H1 (cell line): ENCODE measurements around the gene TAB3. TPM values are rescaled to one million over a fixed set of nuclear protein-coding genes. Genes with fewer than 3 reads are reported as not detected.

ENCODE experiments used
- CTCF ChIA-PET: fragments of 300-600 bp; sonication (Branson Sonifier 250); formaldehyde crosslinking; loops from one replicate; lab custom pipeline; 2021; ENCODE audit not compliant: partially characterized antibody; lab: Charles Lee
- POLR2A ChIA-PET: fragments of 300-600 bp; sonication (Branson Sonifier 250); formaldehyde crosslinking; loops from one replicate; lab custom pipeline; 2021; ENCODE audit warnings: inconsistent platforms; ENCODE audit not compliant: partially characterized antibody; lab: Charles Lee
- DNase-seq, 2 experiments: peaks; one replicate each; pipeline versions ENCODE4 v3.0.0 to v3.0.0-alpha.2; 2010 to 2022; ENCODE audit warnings: low spot score in 2 of 2, low read depth in 1 of 2, mixed read lengths in 1 of 2
- FAIRE-seq: peaks from 2 replicates; lab custom pipeline; 2011; peaks lifted over from hg19 to GRCh38; lab: Jason Lieb, UNC
- H2AFZ ChIP-seq: 2 replicates; pipeline ENCODE4 v1.8.1; 2012; ENCODE audit warnings: low read length, inconsistent platforms
- H2AK5ac ChIP-seq: 2 replicates; pipeline ENCODE4 v1.6.1; 2013; ENCODE audit warnings: low read depth, low read length
- H2BK120ac ChIP-seq: replicated peaks from 2 replicates; pipeline ENCODE3; 2013; ENCODE audit warnings: low read depth, low read length, inconsistent platforms
- H2BK12ac ChIP-seq: 2 replicates; pipeline ENCODE4 v1.6.1; 2013; ENCODE audit warnings: low read depth, low read length
- H2BK15ac ChIP-seq: 2 replicates; pipeline ENCODE4 v1.6.1; 2013; ENCODE audit warnings: low read length
- H2BK20ac ChIP-seq: 2 replicates; pipeline ENCODE4 v1.6.1; 2013; ENCODE audit warnings: low read length
- H2BK5ac ChIP-seq: 2 replicates; pipeline ENCODE4 v1.6.1; 2013; ENCODE audit warnings: low read depth, low read length
- H3K14ac ChIP-seq: 2 replicates; pipeline ENCODE4 v1.6.1; 2013; ENCODE audit warnings: inconsistent platforms; ENCODE audit not compliant: insufficient read length
- H3K18ac ChIP-seq: 2 replicates; pipeline ENCODE4 v1.6.1; 2013; ENCODE audit warnings: low read length; ENCODE audit errors: extremely low read depth
- H3K23ac ChIP-seq: 2 replicates; pipeline ENCODE4 v1.6.1; 2013; ENCODE audit warnings: inconsistent platforms; ENCODE audit not compliant: insufficient read length
- H3K23me2 ChIP-seq: 2 replicates; pipeline ENCODE4 v1.6.1; 2013; ENCODE audit warnings: low read depth, low read length
- H3K27ac ChIP-seq: 2 replicates; pipeline ENCODE4 v1.6.1; 2011; ENCODE audit warnings: low read depth, low read length, inconsistent platforms
- H3K27me3 ChIP-seq, 4 experiments: replicated peaks in 1 of 4; 1 replicate in 1 of 4; 2 replicates in 3 of 4; pipeline versions ENCODE4 v1.6.1 to v1.8.1; 2011 to 2013; ENCODE audit warnings: low read length in 3 of 4, mild to moderate bottlenecking in 3 of 4, inconsistent platforms in 2 of 4, mixed read lengths in 2 of 4, moderate library complexity in 1 of 4; ENCODE audit not compliant: control insufficient read depth in 3 of 4, insufficient read depth in 3 of 4; ENCODE audit errors: extremely low read depth in 1 of 4
- H3K36me3 ChIP-seq, 4 experiments: 2 replicates each; pipeline versions ENCODE4 v1.6.1 to v1.8.1; 2011 to 2013; ENCODE audit warnings: mild to moderate bottlenecking in 4 of 4, low read length in 3 of 4, moderate library complexity in 2 of 4, control low read depth in 1 of 4, inconsistent platforms in 1 of 4; ENCODE audit not compliant: insufficient read depth in 4 of 4, control insufficient read depth in 2 of 4
- H3K4ac ChIP-seq: replicated peaks from 2 replicates; pipeline ENCODE3; 2013; ENCODE audit warnings: low read length, low read depth, mixed read lengths, inconsistent platforms; ENCODE audit not compliant: insufficient read length
- H3K4me1 ChIP-seq, 4 experiments: replicated peaks in 1 of 4; 1 replicate in 1 of 4; 2 replicates in 3 of 4; pipeline versions ENCODE4 v1.6.1 to v1.8.1; 2011 to 2013; ENCODE audit warnings: low read length in 3 of 4, inconsistent platforms in 2 of 4, mixed read lengths in 1 of 4; ENCODE audit not compliant: insufficient read depth in 4 of 4, control insufficient read depth in 3 of 4
- H3K4me2 ChIP-seq, 2 experiments: 2 replicates each; pipeline versions ENCODE4 v1.6.1 to v1.8.1; 2011 to 2013; ENCODE audit warnings: low read depth in 2 of 2, low read length in 2 of 2, control low read depth in 1 of 2, inconsistent platforms in 1 of 2, mild to moderate bottlenecking in 1 of 2; ENCODE audit not compliant: insufficient read depth in 1 of 2
- H3K4me3 ChIP-seq, 4 experiments: fragments of 200-600, 300-600 bp in 1 of 4; sonication (generic), shearing (Covaris generic), sonication (Bioruptor Twin) in 1 of 4; 2 replicates each; pipeline versions ENCODE4 v1.5.1 to v1.8.1; 2011 to 2016; ENCODE audit warnings: low read length in 4 of 4, low read depth in 3 of 4, control low read depth in 2 of 4, inconsistent platforms in 2 of 4, mild to moderate bottlenecking in 2 of 4, mixed read lengths in 1 of 4, moderate library complexity in 1 of 4; ENCODE audit not compliant: insufficient read depth in 2 of 4; ENCODE audit errors: extremely low read depth in 1 of 4
- H3K56ac ChIP-seq: replicated peaks from 2 replicates; pipeline ENCODE3; 2013; ENCODE audit warnings: low read depth, mild to moderate bottlenecking, mixed read lengths, low read length, inconsistent platforms; ENCODE audit not compliant: insufficient read length
- H3K79me1 ChIP-seq: 2 replicates; pipeline ENCODE4 v1.6.1; 2013; ENCODE audit warnings: low read depth, low read length, control low read depth
- H3K79me2 ChIP-seq, 2 experiments: 2 replicates each; pipeline versions ENCODE4 v1.6.1 to v1.8.1; 2012 to 2013; ENCODE audit warnings: low read length in 2 of 2, mild to moderate bottlenecking in 2 of 2, inconsistent platforms in 1 of 2; ENCODE audit not compliant: insufficient read depth in 2 of 2, control insufficient read depth in 1 of 2
- H3K9ac ChIP-seq, 4 experiments: replicated peaks in 1 of 4; 1 replicate in 1 of 4; 2 replicates in 3 of 4; pipeline versions ENCODE4 v1.6.1 to v1.8.1; 2011 to 2013; ENCODE audit warnings: low read depth in 3 of 4, low read length in 3 of 4, control low read depth in 2 of 4, mild to moderate bottlenecking in 2 of 4, moderate library complexity in 2 of 4, inconsistent platforms in 1 of 4; ENCODE audit errors: extremely low read depth in 1 of 4
- H3K9me3 ChIP-seq, 2 experiments: 2 replicates each; pipeline versions ENCODE4 v1.6.1 to v1.8.1; 2012 to 2013; ENCODE audit warnings: mild to moderate bottlenecking in 2 of 2, moderate library complexity in 2 of 2, control low read depth in 1 of 2, inconsistent platforms in 1 of 2, low read depth in 1 of 2, low read length in 1 of 2, mixed read lengths in 1 of 2; ENCODE audit not compliant: insufficient read depth in 2 of 2
- H4K20me1 ChIP-seq, 2 experiments: replicated peaks in 1 of 2; 2 replicates each; pipeline versions ENCODE3 to v1.8.1; 2011 to 2013; ENCODE audit warnings: inconsistent platforms in 2 of 2, low read length in 2 of 2, mild to moderate bottlenecking in 1 of 2; ENCODE audit not compliant: insufficient read depth in 2 of 2, control insufficient read depth in 1 of 2
- H4K5ac ChIP-seq: 2 replicates; pipeline ENCODE4 v1.6.1; 2013; ENCODE audit warnings: low read length, low read depth, mixed read lengths, inconsistent platforms; ENCODE audit not compliant: insufficient read length
- H4K8ac ChIP-seq: 2 replicates; pipeline ENCODE4 v1.8.0; 2013; ENCODE audit warnings: mild to moderate bottlenecking, moderate library complexity, low read length, inconsistent platforms; ENCODE audit not compliant: insufficient read depth; ENCODE audit errors: extremely low read depth
- H4K91ac ChIP-seq: replicated peaks from 2 replicates; pipeline ENCODE3; 2013; ENCODE audit warnings: low read length, mixed read lengths, inconsistent platforms; ENCODE audit not compliant: insufficient read length
- ASH2L ChIP-seq: fragments of 200-600, 300-600 bp; sonication (generic); IDR thresholded peaks from one replicate; pipeline ENCODE4 v1.7.1; 2017; ENCODE audit warnings: low read length
- BACH1 ChIP-seq: IDR thresholded peaks from 2 replicates; pipeline ENCODE4 v1.6.1; 2012; ENCODE audit warnings: low read length, improper control_type of control experiment
- EP300 ChIP-seq, 2 experiments: IDR thresholded peaks; 1 replicate in 1 of 2; 2 replicates in 1 of 2; pipeline ENCODE4 v1.6.1; 2011 to 2012; ENCODE audit warnings: low read depth in 2 of 2, low read length in 2 of 2, mild to moderate bottlenecking in 2 of 2, borderline replicate concordance in 1 of 2, inconsistent platforms in 1 of 2, moderate library complexity in 1 of 2
- NRF1 ChIP-seq: IDR thresholded peaks from 2 replicates; pipeline ENCODE4 v1.6.1; 2011; ENCODE audit warnings: mild to moderate bottlenecking, low read depth, low read length, improper control_type of control experiment
- POLR2AphosphoS5 ChIP-seq: IDR thresholded peaks from 2 replicates; pipeline ENCODE4 v1.6.1; 2011; ENCODE audit warnings: low read depth, low read length
- SIN3A ChIP-seq, 2 experiments: IDR thresholded peaks in 1 of 2; conservative IDR thresholded peaks in 1 of 2; 2 replicates each; pipeline ENCODE4 v1.6.1; 2011 to 2012; ENCODE audit warnings: low read length in 2 of 2, improper control_type of control experiment in 1 of 2, low read depth in 1 of 2, mild to moderate bottlenecking in 1 of 2
- TEAD4 ChIP-seq: IDR thresholded peaks from 2 replicates; pipeline ENCODE4 v1.6.1; 2012; ENCODE audit warnings: low read depth, low read length, inconsistent platforms, mixed read lengths
- WGBS, 2 experiments: shearing (Covaris generic) in 1 of 2; methylation state at CpG; one replicate each; pipeline versions ENCODE4 v1.1.6 to v1.1.7; 2013 to 2015; ENCODE audit warnings: low lambda C conversion rate in 2 of 2, mixed read lengths in 2 of 2, inconsistent platforms in 1 of 2, low coverage in 1 of 2, missing lambda C conversion rate in 1 of 2; ENCODE audit not compliant: insufficient replicate concordance in 2 of 2, insufficient coverage in 1 of 2, insufficient read length in 1 of 2; ENCODE audit errors: extremely low coverage in 1 of 2, missing lambda C conversion rate in 1 of 2; 5-methylcytosine and 5-hydroxymethylcytosine counted together
- polyA plus RNA-seq, 7 experiments: library from polyadenylated mRNA; depleted of rRNA in 3 of 7; stranded (reverse) in 5 of 7; unstranded in 2 of 7; fragments of >200 nt in 5 of 7; fragments of 200-250 nt in 2 of 7; gene quantifications; 1 replicate in 5 of 7; 2 replicates in 1 of 7; 4 replicates in 1 of 7; pipeline versions ENCODE4 v1.2.1 to v1.2.3, GENCODE V29; 2011 to 2013; ENCODE audit warnings: missing spikeins in 2 of 7, mixed read lengths in 2 of 7
- total RNA-seq: library from RNA; stranded (reverse); fragmentation: NEBNext Ultra II Directional; extraction: Animal tissue kit (Norgen Biotek cat#: 25700); gene quantifications from 2 replicates; pipeline ENCODE4 v1.2.1, GENCODE V29; 2021

Gene TAB3
- total and polyA plus RNA-seq, 2 of the 8 experiments (the other 6 are each of a cell fraction or from before 2014, with no cell fraction given), result 12.7 to 12.9 TPM

DNA sequence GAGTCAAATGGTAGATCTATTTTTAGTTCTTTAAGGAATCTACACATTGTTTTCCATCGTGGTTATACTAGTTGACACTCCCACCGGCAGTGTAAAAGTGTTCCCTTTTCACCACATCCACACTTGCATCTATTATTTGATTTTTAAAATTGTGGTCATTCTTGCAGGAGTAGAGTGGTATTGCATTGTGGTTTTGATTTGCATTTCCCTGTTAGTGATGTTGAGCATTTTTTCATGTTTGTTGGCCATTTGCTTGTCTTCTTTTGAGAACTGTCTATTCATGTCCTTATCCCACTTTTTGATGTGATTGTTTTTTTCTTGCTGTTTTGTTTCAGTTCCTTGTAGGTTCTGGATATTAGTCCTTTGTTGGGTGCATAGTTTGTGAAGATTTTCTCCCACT, 70.0 kb downstream of the TAB3 start:
- POLR2A ChIA-PET, result no interaction called here
- peak; percentile 63 for FAIRE-seq

More for the DNA sequence above, 70.0 kb downstream of the TAB3 start:
- H3K56ac ChIP-seq, result no peak overlapping the region
- H3K4ac ChIP-seq, result no peak overlapping the region
- H3K14ac ChIP-seq, result no peak overlapping the region
- CTCF ChIA-PET, result interaction anchor here (1.0 kb wide), 1 partner anchor 84 kb away, joined by 3 read pairs; no protein-coding TSS in a partner anchor
- H4K8ac ChIP-seq, result no peak overlapping the region
- H3K79me2 ChIP-seq, result no peaks in the 10 kb centered on the region
- H2AK5ac ChIP-seq, result no peak overlapping the region
- no peak overlapping the region for H2BK15ac ChIP-seq
- no peaks in the 10 kb centered on the region for H3K9me3 ChIP-seq
- no peak overlapping the region for H2BK5ac ChIP-seq
- no peak overlapping the region for H3K4me3 ChIP-seq
- TF ChIP-seq ASH2L (no peak), EP300 (IDR thresholded peaks at IDR 0.05; ENCODE audit: borderline replicate concordance in 1 of 2, low read depth in 2 of 2, low read length in 2 of 2) (no peak), NRF1 (no peak), POLR2AphosphoS5 (no peak), BACH1 (no peak), TEAD4 (no peak), SIN3A (conservative IDR thresholded peaks at IDR 0.05 in 1 of 2, IDR thresholded peaks at IDR 0.05 in 1 of 2; ENCODE audit: low read depth in 1 of 2, low read length in 2 of 2) (no peak)
- no peak overlapping the region for H2BK120ac ChIP-seq
- H3K79me1 ChIP-seq, result no peaks in the 10 kb centered on the region
- no peak overlapping the region for H3K27ac ChIP-seq
- no peak overlapping the region for H3K9ac ChIP-seq
- no peak overlapping the region for H2BK20ac ChIP-seq
- DNase-seq, result no peak
- no peak overlapping the region for H2BK12ac ChIP-seq
- H3K23ac ChIP-seq, result no peak overlapping the region
- H3K18ac ChIP-seq, result no peak overlapping the region
- peaks cover 0 to 2% (median 0%) of the 10 kb centered on the region in 4 experiments; a peak in 1 of 7 replicates for H3K4me1 ChIP-seq
- no peaks in the 10 kb centered on the region for H3K36me3 ChIP-seq
- WGBS, 2 experiments, result 93% methylated on average over 2 of the region's 2 CpGs; no CpG with 5 or more reads in 1 of the 2 experiments
- H3K23me2 ChIP-seq, result no peaks in the 10 kb centered on the region
- H3K4me2 ChIP-seq, result no peak overlapping the region
- H3K27me3 ChIP-seq, result no peaks in the 10 kb centered on the region
- no peak overlapping the region for H4K91ac ChIP-seq
- no peak overlapping the region for H2AFZ ChIP-seq
- H4K20me1 ChIP-seq, result no peaks in the 10 kb centered on the region
- H4K5ac ChIP-seq, result no peak overlapping the region
